Prostate gland (tissue), 2 donors: Measurements from ENCODE around the gene MRAP. TPM values are rescaled to one million over a fixed set of nuclear protein-coding genes. Genes with fewer than 3 reads are reported as not detected.

Experiments used
- DNase-seq: peaks from one replicate; pipeline ENCODE4 v3.0.0-alpha.2; 2019; ENCODE audit warnings: low spot score
- H3K27ac ChIP-seq, 2 donors: fragments of 200-600 bp; sonication (generic); 2 replicates each; pipeline ENCODE4 v1.5.1; 2017 to 2019
- H3K27me3 ChIP-seq: fragments of 200-600 bp; sonication (generic); replicated peaks from 2 replicates; pipeline ENCODE4 v1.5.1; 2019; ENCODE audit not compliant: insufficient read depth
- H3K36me3 ChIP-seq, 2 donors: fragments of 200-600 bp; sonication (generic); 1 replicate in 1 of 2; 2 replicates in 1 of 2; pipeline versions ENCODE4 v1.5.1 to v1.8.1; 2017 to 2019
- H3K4me1 ChIP-seq: fragments of 200-600 bp; sonication (generic); replicated peaks from 2 replicates; pipeline ENCODE4 v1.5.1; 2019
- H3K4me3 ChIP-seq, 2 donors: fragments of 200-600 bp; sonication (generic); 2 replicates each; pipeline ENCODE4 v1.5.1; 2017 to 2019
- H3K9me3 ChIP-seq: fragments of 200-600 bp; sonication (generic); 2 replicates; pipeline ENCODE4 v1.5.1; 2017
- CTCF ChIP-seq, 4 experiments: fragments of 200-600 bp in 2 of 4; fragments of 450-650 bp in 2 of 4; sonication (generic) in 2 of 4; IDR thresholded peaks; 1 replicate in 3 of 4; 2 replicates in 1 of 4; pipeline ENCODE4 v1.5.1; 2016 to 2019; ENCODE audit warnings: antibody characterized with exemption in 4 of 4, mild to moderate bottlenecking in 2 of 4, moderate library complexity in 2 of 4
- POLR2A ChIP-seq: fragments of 450-650 bp; IDR thresholded peaks from one replicate; pipeline ENCODE4 v1.6.1; 2016; ENCODE audit warnings: antibody characterized with exemption, mild to moderate bottlenecking
- POLR2AphosphoS5 ChIP-seq: sonication (generic); formaldehyde crosslinking; IDR thresholded peaks from one replicate; pipeline ENCODE4 v1.6.1; 2017; ENCODE audit warnings: antibody characterized with exemption
- WGBS: methylation state at CpG from one replicate; pipeline ENCODE4 v1.1.5; 2018; 5-methylcytosine and 5-hydroxymethylcytosine counted together
- intact Hi-C: fragments of 100-400 bp; cut with DNase I; formaldehyde crosslinking; loops from one replicate; pipeline ENCODE4 v1.14.2; 2022
- total RNA-seq, 2 donors: library from RNA; depleted of rRNA; stranded (reverse); fragments of >200 nt; gene quantifications; one replicate each; pipeline ENCODE4 v1.1.0, GENCODE V29; 2016

MRAP gene
- total RNA-seq, 2 donors from 2014 or later, result 4.7 TPM; not detected in 1

GRCh38 chr21:32359719-32360260 lies 61.1 kb downstream of the MRAP start:
- H3K4me3 ChIP-seq, result no peak overlapping the region
- DNase-seq, result no peak
- H3K27me3 ChIP-seq, result no peaks in the 10 kb centered on the region
- peak overlapping the region; percentile 85 to 91 for H3K27ac ChIP-seq
- H3K36me3 ChIP-seq, result peaks cover 11 to 12% of the 10 kb centered on the region in 2 donors
- intact Hi-C loops, result no loop called here
- 55% methylated on average over 7 of the region's 7 CpGs for WGBS
- peaks cover 19% of the 10 kb centered on the region for H3K4me1 ChIP-seq
- TF ChIP-seq CTCF (IDR thresholded peaks at IDR 0.05) (peak in 2 of 4 experiments; percentile 31 to 39), POLR2A (no peak), POLR2AphosphoS5 (peak; percentile 30)
- no peaks in the 10 kb centered on the region for H3K9me3 ChIP-seq

- peak overlapping the region; percentile 85 to 91 for H3K27ac ChIP-seq
Observed at GRCh38 chr21:32360401-32360975, 61.8 kb downstream of the MRAP start.

More at GRCh38 chr21:32360401-32360975, 61.8 kb downstream of the MRAP start:
- no peak for TF ChIP-seq POLR2A
- peak; percentile 78 for TF ChIP-seq POLR2AphosphoS5
- Histone ChIP-seq H3K36me3 (peaks cover 9% of the 10 kb centered on the region in 2 donors), H3K4me3 (no peak overlapping the region), H3K9me3 (no peaks in the 10 kb centered on the region), H3K4me1 (peaks cover 22% of the 10 kb centered on the region), H3K27me3 (no peaks in the 10 kb centered on the region)
- peak; percentile 62 for DNase-seq
- intact Hi-C loops, result no loop called here
- 54% methylated on average over 5 of the region's 5 CpGs for WGBS

Other genes with a start within 250 kb of the MRAP start
- 10 to 100 TPM; 10.7 to 17.8 TPM for gene MIS18A, start 19.8 kb upstream of the MRAP start, total RNA-seq
- gene URB1, start 94.2 kb downstream of the MRAP start, total RNA-seq, result 10 to 100 TPM; 33.4 to 41.4 TPM
- gene EVA1C, start 113.9 kb downstream of the MRAP start, total RNA-seq, result 10 to 100 TPM; 45.7 to 48.6 TPM